GM18505 (cell line): ENCODE results near the gene NHS.

Source experiments
- ATAC-seq: cut with Tn5 transposase; IDR thresholded peaks from one replicate; pipeline ENCODE4 v1.9.1; 2021; ENCODE audit not compliant: unreplicated experiment
- POLR2A ChIP-seq: IDR thresholded peaks from 4 replicates; pipeline ENCODE4 v1.6.1; 2011; ENCODE audit warnings: borderline replicate concordance; ENCODE audit not compliant: insufficient read depth, insufficient read length; ENCODE audit errors: extremely low read depth

The NHS gene

GRCh38 chrX:17549107-17549651, 174.2 kb downstream of the NHS start:
- ATAC-seq: no peak
- TF ChIP-seq POLR2A: no peak

GRCh38 chrX:17550011-17550410, 175.0 kb downstream of the NHS start:
- no peak for TF ChIP-seq POLR2A
- ATAC-seq: no peak

- TF ChIP-seq POLR2A: no peak
- no peak for ATAC-seq
Measured at GRCh38 chrX:17552044-17552650, 177.1 kb downstream of the NHS start.

- no peak for TF ChIP-seq POLR2A
- ATAC-seq: no peak
Measured at GRCh38 chrX:17553469-17553868, 178.5 kb downstream of the NHS start.

GRCh38 chrX:17553961-17554482, 179.0 kb downstream of the NHS start:
- no peak for TF ChIP-seq POLR2A
- no peak for ATAC-seq

- no peak for TF ChIP-seq POLR2A
- ATAC-seq: no peak
Measured at GRCh38 chrX:17554914-17555313, 179.9 kb downstream of the NHS start.

- ATAC-seq: no peak
- no peak for TF ChIP-seq POLR2A
Measured at GRCh38 chrX:17555846-17556245, 180.8 kb downstream of the NHS start.

GRCh38 chrX:17559728-17560379, 184.9 kb downstream of the NHS start:
- no peak for TF ChIP-seq POLR2A
- ATAC-seq: no peak

GRCh38 chrX:17560385-17560784, 185.4 kb downstream of the NHS start:
- TF ChIP-seq POLR2A: no peak

GRCh38 chrX:17563076-17563475, 188.1 kb downstream of the NHS start:
- TF ChIP-seq POLR2A: no peak
- no peak for ATAC-seq

More at GRCh38 chrX:17560385-17560784, 185.4 kb downstream of the NHS start:
- ATAC-seq: no peak

GRCh38 chrX:17563515-17563914, 188.5 kb downstream of the NHS start:
- TF ChIP-seq POLR2A: no peak

GRCh38 chrX:17564689-17565409, 189.8 kb downstream of the NHS start:
- TF ChIP-seq POLR2A: no peak
- ATAC-seq: no peak

More at GRCh38 chrX:17563515-17563914, 188.5 kb downstream of the NHS start:
- no peak for ATAC-seq

- ATAC-seq: no peak
- no peak for TF ChIP-seq POLR2A
Measured at GRCh38 chrX:17566740-17567139, 191.7 kb downstream of the NHS start.
